ENCODE data around the gene STAT2.
"Not testable (repeated sequence)": the region's sequence is repeated elsewhere in the genome, so short reads cannot be mapped to it uniquely, and the experiment has no call there.

STAT2 gene

GRCh38 chr12:56321610-56322009 is 38.3 kb downstream of the STAT2 start:
- H3K4me3 ChIP-seq (ENCODE audit: low read depth in 1 of 2, low read length in 2 of 2); H3K4me1 ChIP-seq (ENCODE audit: control insufficient read depth in 1 of 2, insufficient read depth in 2 of 2, low read length in 2 of 2); H3K9me3 ChIP-seq (ENCODE audit: control insufficient read depth in 1 of 2, low read length in 2 of 2); H3K27ac ChIP-seq (ENCODE audit: low read length); H3K27me3 ChIP-seq (ENCODE audit: low read depth, low read length): not testable (repeated sequence)
- peaks cover 62 to 63% of the 10 kb centered on the region in 2 donors for H3K36me3 ChIP-seq (ENCODE audit: control insufficient read depth in 1 of 2, insufficient read depth in 2 of 2, low read length in 2 of 2)

- Histone ChIP-seq H3K36me3 (ENCODE audit: control insufficient read depth in 1 of 2, insufficient read depth in 2 of 2, low read length in 2 of 2) (peaks cover 56 to 58% of the 10 kb centered on the region in 2 donors), H3K27me3 (ENCODE audit: low read depth, low read length) (no peaks in the 10 kb centered on the region)
Observed at GRCh38 chr12:56321027-56321426, 38.9 kb downstream of the STAT2 start.

GRCh38 chr12:56317675-56318074 is 42.2 kb downstream of the STAT2 start:
- H3K27me3 ChIP-seq (ENCODE audit: low read depth, low read length), result no peaks in the 10 kb centered on the region
- H3K27ac ChIP-seq (ENCODE audit: low read length), result no peak overlapping the region
- no peaks in the 10 kb centered on the region for H3K9me3 ChIP-seq (ENCODE audit: control insufficient read depth in 1 of 2, low read length in 2 of 2)
- H3K4me3 ChIP-seq (ENCODE audit: low read depth in 1 of 2, low read length in 2 of 2), result no peak overlapping the region
- H3K36me3 ChIP-seq (ENCODE audit: control insufficient read depth in 1 of 2, insufficient read depth in 2 of 2, low read length in 2 of 2), result peaks cover 23 to 25% of the 10 kb centered on the region in 2 donors
- H3K4me1 ChIP-seq (ENCODE audit: control insufficient read depth in 1 of 2, insufficient read depth in 2 of 2, low read length in 2 of 2), result peaks cover 0 to 13% of the 10 kb centered on the region in 2 donors

More at GRCh38 chr12:56321027-56321426, 38.9 kb downstream of the STAT2 start:
- no peak overlapping the region for H3K4me3 ChIP-seq (ENCODE audit: low read depth in 1 of 2, low read length in 2 of 2)
- H3K4me1 ChIP-seq (ENCODE audit: control insufficient read depth in 1 of 2, insufficient read depth in 2 of 2, low read length in 2 of 2), result no peaks in the 10 kb centered on the region
- H3K27ac ChIP-seq (ENCODE audit: low read length), result no peak overlapping the region
- no peaks in the 10 kb centered on the region for H3K9me3 ChIP-seq (ENCODE audit: control insufficient read depth in 1 of 2, low read length in 2 of 2)

GRCh38 chr12:56315622-56316473 is 44.1 kb downstream of the STAT2 start, which contains the start of gene CNPY2:
CNPY2 (minus strand) TSS chr12:56315988; CDS start chr12:56315217, 771 bp downstream.
- H3K36me3 ChIP-seq (ENCODE audit: control insufficient read depth in 1 of 2, insufficient read depth in 2 of 2, low read length in 2 of 2), result peaks cover 18 to 21% of the 10 kb centered on the region in 2 donors
- no peaks in the 10 kb centered on the region for H3K27me3 ChIP-seq (ENCODE audit: low read depth, low read length)
- peak within 1 kb of the TSS; percentile 79 to 85 for H3K4me3 ChIP-seq (ENCODE audit: low read depth in 1 of 2, low read length in 2 of 2)
- no peaks in the 10 kb centered on the region for H3K9me3 ChIP-seq (ENCODE audit: control insufficient read depth in 1 of 2, low read length in 2 of 2)
- peak within 1 kb of the TSS; percentile 96 for H3K27ac ChIP-seq (ENCODE audit: low read length)
- peaks cover 0 to 13% of the 10 kb centered on the region in 2 donors for H3K4me1 ChIP-seq (ENCODE audit: control insufficient read depth in 1 of 2, insufficient read depth in 2 of 2, low read length in 2 of 2)

- H3K36me3 ChIP-seq (ENCODE audit: control insufficient read depth in 1 of 2, insufficient read depth in 2 of 2, low read length in 2 of 2), result peaks cover 24 to 27% of the 10 kb centered on the region in 2 donors
- peak overlapping the region; percentile 79 to 85 for H3K4me3 ChIP-seq (ENCODE audit: low read depth in 1 of 2, low read length in 2 of 2)
- H3K27me3 ChIP-seq (ENCODE audit: low read depth, low read length), result no peaks in the 10 kb centered on the region
- peaks cover 0 to 13% of the 10 kb centered on the region in 2 donors for H3K4me1 ChIP-seq (ENCODE audit: control insufficient read depth in 1 of 2, insufficient read depth in 2 of 2, low read length in 2 of 2)
- no peaks in the 10 kb centered on the region for H3K9me3 ChIP-seq (ENCODE audit: control insufficient read depth in 1 of 2, low read length in 2 of 2)
- peak overlapping the region; percentile 96 for H3K27ac ChIP-seq (ENCODE audit: low read length)
Observed at GRCh38 chr12:56315249-56315621, 44.7 kb downstream of the STAT2 start.

- peaks cover 0 to 13% of the 10 kb centered on the region in 2 donors for H3K4me1 ChIP-seq (ENCODE audit: control insufficient read depth in 1 of 2, insufficient read depth in 2 of 2, low read length in 2 of 2)
- H3K27me3 ChIP-seq (ENCODE audit: low read depth, low read length), result no peaks in the 10 kb centered on the region
- no peaks in the 10 kb centered on the region for H3K9me3 ChIP-seq (ENCODE audit: control insufficient read depth in 1 of 2, low read length in 2 of 2)
- no peak overlapping the region for H3K4me3 ChIP-seq (ENCODE audit: low read depth in 1 of 2, low read length in 2 of 2)
- peaks cover 18 to 32% of the 10 kb centered on the region in 2 donors for H3K36me3 ChIP-seq (ENCODE audit: control insufficient read depth in 1 of 2, insufficient read depth in 2 of 2, low read length in 2 of 2)
- H3K27ac ChIP-seq (ENCODE audit: low read length), result no peak overlapping the region
Observed at GRCh38 chr12:56311003-56311402, 48.9 kb downstream of the STAT2 start.

- no peak overlapping the region for H3K27ac ChIP-seq (ENCODE audit: low read length)
- peaks cover 18 to 32% of the 10 kb centered on the region in 2 donors for H3K36me3 ChIP-seq (ENCODE audit: control insufficient read depth in 1 of 2, insufficient read depth in 2 of 2, low read length in 2 of 2)
- H3K9me3 ChIP-seq (ENCODE audit: control insufficient read depth in 1 of 2, low read length in 2 of 2), result no peaks in the 10 kb centered on the region
- H3K27me3 ChIP-seq (ENCODE audit: low read depth, low read length), result no peaks in the 10 kb centered on the region
- H3K4me3 ChIP-seq (ENCODE audit: low read depth in 1 of 2, low read length in 2 of 2), result no peak overlapping the region
- no peaks in the 10 kb centered on the region for H3K4me1 ChIP-seq (ENCODE audit: control insufficient read depth in 1 of 2, insufficient read depth in 2 of 2, low read length in 2 of 2)
Observed at GRCh38 chr12:56308714-56309113, 51.2 kb downstream of the STAT2 start.

- Histone ChIP-seq H3K4me1 (ENCODE audit: control insufficient read depth in 1 of 2, insufficient read depth in 2 of 2, low read length in 2 of 2) (peaks cover 0 to under 1% of the 10 kb centered on the region in 2 donors), H3K27me3 (ENCODE audit: low read depth, low read length) (no peaks in the 10 kb centered on the region), H3K36me3 (ENCODE audit: control insufficient read depth in 1 of 2, insufficient read depth in 2 of 2, low read length in 2 of 2) (peaks cover 18 to 32% of the 10 kb centered on the region in 2 donors), H3K9me3 (ENCODE audit: control insufficient read depth in 1 of 2, low read length in 2 of 2) (no peaks in the 10 kb centered on the region), H3K4me3 (ENCODE audit: low read depth in 1 of 2, low read length in 2 of 2) (no peak overlapping the region), H3K27ac (ENCODE audit: low read length) (no peak overlapping the region)
Observed at GRCh38 chr12:56307221-56307965, 52.5 kb downstream of the STAT2 start.

GRCh38 chr12:56304872-56305590 is 54.9 kb downstream of the STAT2 start:
- no peaks in the 10 kb centered on the region for H3K9me3 ChIP-seq (ENCODE audit: control insufficient read depth in 1 of 2, low read length in 2 of 2)
- no peaks in the 10 kb centered on the region for H3K27me3 ChIP-seq (ENCODE audit: low read depth, low read length)
- peaks cover 6 to 20% of the 10 kb centered on the region in 2 donors for H3K4me1 ChIP-seq (ENCODE audit: control insufficient read depth in 1 of 2, insufficient read depth in 2 of 2, low read length in 2 of 2)
- peaks cover 7 to 20% of the 10 kb centered on the region in 2 donors for H3K36me3 ChIP-seq (ENCODE audit: control insufficient read depth in 1 of 2, insufficient read depth in 2 of 2, low read length in 2 of 2)
- no peak overlapping the region for H3K27ac ChIP-seq (ENCODE audit: low read length)
- H3K4me3 ChIP-seq (ENCODE audit: low read depth in 1 of 2, low read length in 2 of 2), result no peak overlapping the region

GRCh38 chr12:56304276-56304675 is 55.6 kb downstream of the STAT2 start:
- H3K4me3 ChIP-seq (ENCODE audit: low read depth in 1 of 2, low read length in 2 of 2), result no peak overlapping the region
- H3K36me3 ChIP-seq (ENCODE audit: control insufficient read depth in 1 of 2, insufficient read depth in 2 of 2, low read length in 2 of 2), result peaks cover 2 to 15% of the 10 kb centered on the region in 2 donors
- no peak overlapping the region for H3K27ac ChIP-seq (ENCODE audit: low read length)
- peaks cover 8 to 23% of the 10 kb centered on the region in 2 donors for H3K4me1 ChIP-seq (ENCODE audit: control insufficient read depth in 1 of 2, insufficient read depth in 2 of 2, low read length in 2 of 2)
- H3K27me3 ChIP-seq (ENCODE audit: low read depth, low read length), result no peaks in the 10 kb centered on the region
- H3K9me3 ChIP-seq (ENCODE audit: control insufficient read depth in 1 of 2, low read length in 2 of 2), result no peaks in the 10 kb centered on the region

Measured in muscle layer of duodenum (tissue), 2 donors.